ENCODE results near the gene SLX9. TPM values are rescaled to one million over a fixed set of nuclear protein-coding genes. Genes with fewer than 3 reads are reported as not detected.

Gene SLX9
- total RNA-seq, 1 donor from 2014 or later = 8.3 TPM

DNA sequence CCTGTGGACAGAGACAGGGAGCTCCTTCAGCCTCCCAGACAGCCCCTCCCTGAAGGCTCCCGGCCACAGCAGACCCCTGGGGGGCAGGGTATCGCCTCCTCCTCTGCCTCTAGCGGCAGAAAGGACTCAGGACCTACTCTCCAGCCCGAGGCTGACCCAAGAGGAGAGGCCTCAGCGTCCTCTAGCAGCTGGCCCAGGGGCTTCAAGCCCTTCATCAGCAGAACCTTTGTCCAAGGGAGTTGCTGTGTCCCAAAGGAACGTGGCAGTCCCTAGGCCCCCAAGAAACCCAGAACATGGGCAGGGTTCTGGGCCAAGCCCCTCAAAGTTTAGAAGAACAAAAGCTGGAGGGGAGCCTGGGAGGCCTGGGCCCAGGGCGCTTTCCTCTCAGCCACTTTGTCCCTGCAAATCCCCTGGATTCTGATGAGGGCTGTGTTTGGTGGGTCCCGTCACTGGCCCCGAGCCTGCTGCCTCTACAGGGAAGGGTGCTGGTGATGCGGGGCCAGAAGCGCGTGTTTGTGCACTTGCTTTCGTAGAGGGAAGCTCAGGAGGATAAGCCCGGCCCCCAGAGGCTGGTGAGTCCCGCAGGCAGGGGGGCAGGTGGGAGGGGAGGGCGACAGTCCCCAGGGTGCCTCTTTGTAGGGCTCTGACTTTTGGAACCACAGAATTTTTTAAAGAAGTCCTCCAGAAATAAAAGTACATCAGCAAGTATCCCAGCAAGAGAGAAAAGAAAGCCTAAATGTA is 32.4 kb upstream of the SLX9 start:
- no peak overlapping the region for H3K27ac ChIP-seq
- H3K4me3 ChIP-seq = no peak overlapping the region
- no peaks in the 10 kb centered on the region for H3K36me3 ChIP-seq
- no peak for DNase-seq (ENCODE audit: extremely low spot score in 2 of 2)
- no peaks in the 10 kb centered on the region for H3K27me3 ChIP-seq
- TF ChIP-seq CTCF (IDR thresholded peaks at IDR 0.05) (no peak), POLR2A (IDR thresholded peaks at IDR 0.05) (no peak), POLR2AphosphoS5 (IDR thresholded peaks at IDR 0.05; ENCODE audit: insufficient read depth in 1 of 2, low read depth in 1 of 2) (no peak)
- intact Hi-C loops (cut with DNase I) = no loop called here
- H3K9me3 ChIP-seq = no peaks in the 10 kb centered on the region
- peaks cover 21% of the 10 kb centered on the region for H3K4me1 ChIP-seq

GRCh38 chr21:44907966-44908895 is 31.6 kb upstream of the SLX9 start:
- Histone ChIP-seq H3K27me3 (no peaks in the 10 kb centered on the region), H3K4me1 (peaks cover 23% of the 10 kb centered on the region), H3K36me3 (no peaks in the 10 kb centered on the region), H3K4me3 (no peak overlapping the region), H3K27ac (no peak overlapping the region), H3K9me3 (no peaks in the 10 kb centered on the region)
- intact Hi-C loops (cut with DNase I) = no loop called here
- no peak for DNase-seq (ENCODE audit: extremely low spot score in 2 of 2)
- TF ChIP-seq CTCF (IDR thresholded peaks at IDR 0.05) (no peak), POLR2AphosphoS5 (IDR thresholded peaks at IDR 0.05; ENCODE audit: insufficient read depth in 1 of 2, low read depth in 1 of 2) (peak in 1 of 2 donors; percentile 32)

- Histone ChIP-seq H3K27ac (no peak overlapping the region), H3K27me3 (no peaks in the 10 kb centered on the region), H3K4me3 (no peak overlapping the region), H3K4me1 (peaks cover 23% of the 10 kb centered on the region), H3K9me3 (no peaks in the 10 kb centered on the region), H3K36me3 (no peaks in the 10 kb centered on the region)
- DNase-seq (ENCODE audit: extremely low spot score in 2 of 2) = no peak
- no peak for TF ChIP-seq POLR2AphosphoS5 (IDR thresholded peaks at IDR 0.05; ENCODE audit: insufficient read depth in 1 of 2, low read depth in 1 of 2)
- TF ChIP-seq CTCF (IDR thresholded peaks at IDR 0.05) = no peak
- no peak for TF ChIP-seq POLR2A (IDR thresholded peaks at IDR 0.05)
- intact Hi-C loops (cut with DNase I) = no loop called here
Observed at GRCh38 chr21:44908908-44909307, 30.9 kb upstream of the SLX9 start.

DNA sequence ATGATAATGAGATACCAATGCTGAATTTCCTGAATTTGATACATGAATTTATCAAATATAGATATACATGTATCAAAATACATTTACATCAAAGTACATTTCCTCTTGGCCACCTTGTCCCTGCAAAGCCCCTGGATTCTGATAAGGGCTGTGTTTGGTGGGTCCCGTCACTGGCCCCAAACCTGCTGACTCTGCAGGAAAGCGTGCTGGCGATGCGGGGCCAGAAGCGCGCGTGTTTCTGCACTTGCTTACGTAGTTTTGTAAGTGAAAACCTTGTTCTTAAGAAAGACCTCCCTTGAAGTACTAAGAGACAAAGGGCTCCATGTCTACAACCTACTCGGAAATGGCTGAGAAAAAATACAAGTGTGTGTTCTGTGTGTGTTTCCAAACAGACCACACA is 30.1 kb upstream of the SLX9 start:
- H3K27me3 ChIP-seq = no peaks in the 10 kb centered on the region
- peaks cover 23% of the 10 kb centered on the region for H3K4me1 ChIP-seq
- intact Hi-C loops (cut with DNase I) = no loop called here
- no peaks in the 10 kb centered on the region for H3K36me3 ChIP-seq
- no peak for TF ChIP-seq CTCF (IDR thresholded peaks at IDR 0.05)
- no peak for TF ChIP-seq POLR2AphosphoS5 (IDR thresholded peaks at IDR 0.05; ENCODE audit: insufficient read depth in 1 of 2, low read depth in 1 of 2)
- no peak for TF ChIP-seq POLR2A (IDR thresholded peaks at IDR 0.05)
- H3K9me3 ChIP-seq = no peaks in the 10 kb centered on the region
- H3K27ac ChIP-seq = no peak overlapping the region
- DNase-seq (ENCODE audit: extremely low spot score in 2 of 2) = no peak
- H3K4me3 ChIP-seq = no peak overlapping the region
